ENCODE measurements around the gene NLRC5.

NLRC5 gene

DNA sequence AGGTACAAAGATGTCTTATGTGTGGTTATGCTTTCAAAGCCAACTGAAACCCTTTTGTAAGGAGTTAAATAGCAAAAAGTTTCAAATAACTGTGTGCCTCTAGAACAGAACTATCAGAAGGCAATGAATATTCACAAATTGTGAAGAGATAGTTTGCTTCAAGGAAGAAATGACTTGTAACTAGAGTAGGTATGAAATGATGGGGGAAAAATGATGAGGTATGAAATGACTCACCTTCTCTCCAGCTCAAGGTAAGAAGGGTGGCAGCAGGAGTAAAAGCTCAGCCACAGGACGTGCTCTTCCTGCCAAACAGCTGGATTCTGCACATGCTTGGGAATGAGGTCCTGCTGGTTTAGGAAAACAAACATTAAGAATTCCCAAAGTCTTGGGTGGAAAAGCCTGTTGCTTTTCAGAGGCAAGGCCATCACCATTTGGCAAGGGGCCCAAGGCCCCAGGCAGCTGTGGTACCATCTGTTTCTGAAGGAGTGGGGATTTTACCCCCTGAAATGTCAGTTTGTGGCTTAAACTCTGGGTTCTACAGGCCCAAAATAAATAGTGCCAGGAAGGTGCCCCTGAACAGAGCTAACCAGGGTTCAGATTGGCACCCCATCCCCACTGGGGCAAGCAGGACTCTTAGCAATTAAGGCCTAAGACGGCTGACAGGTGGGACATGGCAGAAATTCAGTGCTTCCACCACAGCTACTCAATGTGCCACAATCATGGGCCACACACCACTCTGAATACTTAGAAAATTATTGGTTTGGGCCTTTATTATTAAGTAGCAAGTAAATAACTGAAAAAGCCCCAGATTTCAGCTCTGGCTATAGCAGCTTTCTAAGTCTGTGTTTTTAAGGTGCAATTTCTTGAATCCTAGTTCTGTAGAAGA is 44.2 kb upstream of the NLRC5 start:
- TF ChIP-seq, protein P1, sequence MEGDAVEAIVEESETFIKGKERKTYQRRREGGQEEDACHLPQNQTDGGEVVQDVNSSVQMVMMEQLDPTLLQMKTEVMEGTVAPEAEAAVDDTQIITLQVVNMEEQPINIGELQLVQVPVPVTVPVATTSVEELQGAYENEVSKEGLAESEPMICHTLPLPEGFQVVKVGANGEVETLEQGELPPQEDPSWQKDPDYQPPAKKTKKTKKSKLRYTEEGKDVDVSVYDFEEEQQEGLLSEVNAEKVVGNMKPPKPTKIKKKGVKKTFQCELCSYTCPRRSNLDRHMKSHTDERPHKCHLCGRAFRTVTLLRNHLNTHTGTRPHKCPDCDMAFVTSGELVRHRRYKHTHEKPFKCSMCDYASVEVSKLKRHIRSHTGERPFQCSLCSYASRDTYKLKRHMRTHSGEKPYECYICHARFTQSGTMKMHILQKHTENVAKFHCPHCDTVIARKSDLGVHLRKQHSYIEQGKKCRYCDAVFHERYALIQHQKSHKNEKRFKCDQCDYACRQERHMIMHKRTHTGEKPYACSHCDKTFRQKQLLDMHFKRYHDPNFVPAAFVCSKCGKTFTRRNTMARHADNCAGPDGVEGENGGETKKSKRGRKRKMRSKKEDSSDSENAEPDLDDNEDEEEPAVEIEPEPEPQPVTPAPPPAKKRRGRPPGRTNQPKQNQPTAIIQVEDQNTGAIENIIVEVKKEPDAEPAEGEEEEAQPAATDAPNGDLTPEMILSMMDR (conservative IDR thresholded peaks at IDR 0.05; ENCODE audit: low read depth, low read length): no peak
- DNase-seq (ENCODE audit: low read depth): no peak

GRCh38 chr16:56945847-56946527 is 43.4 kb upstream of the NLRC5 start:
- no peak overlapping the region for H3K4me3 ChIP-seq (ENCODE audit: low read depth, low read length)
- DNase-seq (ENCODE audit: low read depth): peak; percentile 44
- TF ChIP-seq, protein P1 (conservative IDR thresholded peaks at IDR 0.05; ENCODE audit: low read depth, low read length): no peak

More for the DNA sequence above, 44.2 kb upstream of the NLRC5 start:
- H3K4me3 ChIP-seq (ENCODE audit: low read depth, low read length): no peak overlapping the region

- no peak for DNase-seq (ENCODE audit: low read depth)
- TF ChIP-seq, protein P1 (conservative IDR thresholded peaks at IDR 0.05; ENCODE audit: low read depth, low read length): no peak
- H3K4me3 ChIP-seq (ENCODE audit: low read depth, low read length): no peak overlapping the region
Measured at GRCh38 chr16:56946767-56947603, 42.4 kb upstream of the NLRC5 start.

- DNase-seq (ENCODE audit: low read depth): no peak
- H3K4me3 ChIP-seq (ENCODE audit: low read depth, low read length): no peak overlapping the region
- TF ChIP-seq, protein P1 (conservative IDR thresholded peaks at IDR 0.05; ENCODE audit: low read depth, low read length): no peak
Measured at GRCh38 chr16:56947604-56947995, 41.8 kb upstream of the NLRC5 start.

DNA sequence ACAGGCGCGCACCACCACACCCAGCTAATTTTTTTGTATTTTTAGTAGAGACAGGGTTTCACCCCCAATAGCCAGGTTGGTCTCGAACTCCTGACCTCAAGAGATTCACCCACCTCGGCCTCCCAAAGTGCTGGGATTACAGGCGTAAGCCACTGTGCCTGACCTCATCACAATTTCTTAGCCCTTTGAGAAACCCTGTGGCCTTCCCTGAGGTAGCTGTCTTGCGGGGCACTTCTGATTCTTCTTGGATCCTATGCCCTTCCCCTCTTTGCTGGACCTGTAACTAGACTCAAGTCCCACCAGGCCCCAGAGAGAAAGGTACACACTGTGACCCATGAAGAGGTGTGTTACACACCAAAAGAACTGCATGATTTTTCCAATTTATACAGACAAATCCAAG is 41.1 kb upstream of the NLRC5 start:
- DNase-seq (ENCODE audit: low read depth): no peak
- TF ChIP-seq, protein P1 (conservative IDR thresholded peaks at IDR 0.05; ENCODE audit: low read depth, low read length): no peak
- H3K4me3 ChIP-seq (ENCODE audit: low read depth, low read length): no peak overlapping the region

- TF ChIP-seq, protein P1 (conservative IDR thresholded peaks at IDR 0.05; ENCODE audit: low read depth, low read length): no peak
- no peak for DNase-seq (ENCODE audit: low read depth)
- no peak overlapping the region for H3K4me3 ChIP-seq (ENCODE audit: low read depth, low read length)
Measured at GRCh38 chr16:56950051-56950450, 39.3 kb upstream of the NLRC5 start.

Measured in choroid plexus epithelial cell (primary cell).